ENCODE measurements around the gene CTDP1.

Gene CTDP1

GRCh38 chr18:79702906-79703305 is 23.3 kb downstream of the CTDP1 start:
- ATAC-seq, result no peak
- TF ChIP-seq TCF4 (CRISPR knock-in tag; IDR thresholded peaks at IDR 0.05; ENCODE audit: borderline replicate concordance) (no peak), PPARA (CRISPR knock-in tag; IDR thresholded peaks at IDR 0.05; ENCODE audit: borderline replicate concordance) (no peak), BACH2 (CRISPR knock-in tag; IDR thresholded peaks at IDR 0.05; ENCODE audit: borderline replicate concordance) (no peak), ZFP3 (CRISPR knock-in tag; IDR thresholded peaks at IDR 0.05) (no peak), ARNTL (CRISPR knock-in tag; IDR thresholded peaks at IDR 0.05; ENCODE audit: borderline replicate concordance, low read depth) (no peak), ESRRG (CRISPR knock-in tag; IDR thresholded peaks at IDR 0.05) (no peak), ZNF565 (CRISPR knock-in tag; conservative IDR thresholded peaks at IDR 0.05; ENCODE audit: low read depth) (no peak), ZC3H10 (CRISPR knock-in tag; IDR thresholded peaks at IDR 0.05) (no peak), ZNF8 (CRISPR knock-in tag; IDR thresholded peaks at IDR 0.05) (no peak), ZFP30 (CRISPR knock-in tag; IDR thresholded peaks at IDR 0.05) (no peak), RARB (CRISPR knock-in tag; IDR thresholded peaks at IDR 0.05) (no peak), CSRNP3 (CRISPR knock-in tag; IDR thresholded peaks at IDR 0.05) (no peak), TSHZ2 (CRISPR knock-in tag; IDR thresholded peaks at IDR 0.05) (no peak), ISL1 (CRISPR knock-in tag; IDR thresholded peaks at IDR 0.05) (no peak), SNAI2 (CRISPR knock-in tag; IDR thresholded peaks at IDR 0.05) (no peak), OSR1 (CRISPR knock-in tag; IDR thresholded peaks at IDR 0.05) (no peak)

- TF ChIP-seq POU6F1 (CRISPR knock-in tag; IDR thresholded peaks at IDR 0.05; ENCODE audit: borderline replicate concordance, low read depth), result no peak
- no peak for ATAC-seq
Measured at GRCh38 chr18:79704631-79705030, 25.0 kb downstream of the CTDP1 start.

- ATAC-seq, result no peak
- TF ChIP-seq TSHZ2 (CRISPR knock-in tag; IDR thresholded peaks at IDR 0.05) (no peak), RARB (CRISPR knock-in tag; IDR thresholded peaks at IDR 0.05) (no peak), ESRRG (CRISPR knock-in tag; IDR thresholded peaks at IDR 0.05) (no peak), ISL1 (CRISPR knock-in tag; IDR thresholded peaks at IDR 0.05) (no peak), CREB5 (CRISPR knock-in tag; IDR thresholded peaks at IDR 0.05; ENCODE audit: low read depth) (no peak), BACH2 (CRISPR knock-in tag; IDR thresholded peaks at IDR 0.05; ENCODE audit: borderline replicate concordance) (no peak), OSR1 (CRISPR knock-in tag; IDR thresholded peaks at IDR 0.05) (no peak)
Measured at GRCh38 chr18:79705272-79705671, 25.7 kb downstream of the CTDP1 start.

- ATAC-seq, result no peak
- TF ChIP-seq POU6F1 (CRISPR knock-in tag; IDR thresholded peaks at IDR 0.05; ENCODE audit: borderline replicate concordance, low read depth) (no peak), GLIS3 (CRISPR knock-in tag; IDR thresholded peaks at IDR 0.05) (no peak), SNAI2 (CRISPR knock-in tag; IDR thresholded peaks at IDR 0.05) (no peak), TCF4 (CRISPR knock-in tag; IDR thresholded peaks at IDR 0.05; ENCODE audit: borderline replicate concordance) (no peak), TOX (CRISPR knock-in tag; IDR thresholded peaks at IDR 0.05; ENCODE audit: borderline replicate concordance) (no peak), OSR1 (CRISPR knock-in tag; IDR thresholded peaks at IDR 0.05) (no peak), BACH2 (CRISPR knock-in tag; IDR thresholded peaks at IDR 0.05; ENCODE audit: borderline replicate concordance) (no peak), ZNF565 (CRISPR knock-in tag; conservative IDR thresholded peaks at IDR 0.05; ENCODE audit: low read depth) (no peak), ZFP3 (CRISPR knock-in tag; IDR thresholded peaks at IDR 0.05) (no peak), ZNF70 (CRISPR knock-in tag; IDR thresholded peaks at IDR 0.05) (no peak), CSRNP3 (CRISPR knock-in tag; IDR thresholded peaks at IDR 0.05) (no peak)
Measured at GRCh38 chr18:79706006-79706405, 26.4 kb downstream of the CTDP1 start.
